Activated CD8-positive, alpha-beta memory T cell treated with anti-CD3 and anti-CD28 coated beads, Interleukin-2, amount 50 U/mL, for 1 hour (primary cell): Measurements from ENCODE around the gene GADD45G.

Experiments used
- DNase-seq: peaks from one replicate; pipeline ENCODE4 v3.0.0-alpha.2; 2020; ENCODE audit errors: extremely low read depth

GADD45G gene

DNA sequence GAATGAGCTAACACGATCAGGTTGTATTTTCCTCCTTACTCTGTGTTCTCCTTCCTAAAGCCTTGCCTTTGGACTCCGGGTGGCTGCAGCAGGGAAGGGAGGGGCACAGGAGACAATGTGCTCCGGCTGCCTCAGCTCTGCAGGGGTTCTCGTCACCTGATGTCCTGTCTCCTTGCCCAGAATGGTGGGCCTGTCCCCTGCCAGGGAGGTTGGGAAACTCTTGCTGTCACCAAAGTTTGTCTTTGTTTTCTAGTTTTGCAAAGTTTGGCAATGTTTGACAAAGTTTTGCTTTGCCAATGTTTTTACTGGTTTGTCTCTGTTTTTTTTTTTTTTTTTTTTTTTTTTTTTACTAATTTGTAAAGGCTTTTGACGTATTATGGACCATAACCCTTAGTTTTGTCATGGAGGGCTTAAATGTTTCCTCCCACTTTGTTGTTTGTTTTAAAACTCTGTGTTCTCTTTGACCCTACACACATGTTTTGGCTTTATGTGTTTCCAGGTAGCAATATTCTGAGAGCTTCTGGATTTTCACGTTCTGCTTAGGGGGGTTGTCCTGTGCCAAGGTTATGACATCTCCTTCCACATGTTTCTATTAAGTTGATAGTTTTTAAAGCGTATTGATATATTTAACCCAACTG, 49.3 kb downstream of the GADD45G start:
- no peak for DNase-seq

DNA sequence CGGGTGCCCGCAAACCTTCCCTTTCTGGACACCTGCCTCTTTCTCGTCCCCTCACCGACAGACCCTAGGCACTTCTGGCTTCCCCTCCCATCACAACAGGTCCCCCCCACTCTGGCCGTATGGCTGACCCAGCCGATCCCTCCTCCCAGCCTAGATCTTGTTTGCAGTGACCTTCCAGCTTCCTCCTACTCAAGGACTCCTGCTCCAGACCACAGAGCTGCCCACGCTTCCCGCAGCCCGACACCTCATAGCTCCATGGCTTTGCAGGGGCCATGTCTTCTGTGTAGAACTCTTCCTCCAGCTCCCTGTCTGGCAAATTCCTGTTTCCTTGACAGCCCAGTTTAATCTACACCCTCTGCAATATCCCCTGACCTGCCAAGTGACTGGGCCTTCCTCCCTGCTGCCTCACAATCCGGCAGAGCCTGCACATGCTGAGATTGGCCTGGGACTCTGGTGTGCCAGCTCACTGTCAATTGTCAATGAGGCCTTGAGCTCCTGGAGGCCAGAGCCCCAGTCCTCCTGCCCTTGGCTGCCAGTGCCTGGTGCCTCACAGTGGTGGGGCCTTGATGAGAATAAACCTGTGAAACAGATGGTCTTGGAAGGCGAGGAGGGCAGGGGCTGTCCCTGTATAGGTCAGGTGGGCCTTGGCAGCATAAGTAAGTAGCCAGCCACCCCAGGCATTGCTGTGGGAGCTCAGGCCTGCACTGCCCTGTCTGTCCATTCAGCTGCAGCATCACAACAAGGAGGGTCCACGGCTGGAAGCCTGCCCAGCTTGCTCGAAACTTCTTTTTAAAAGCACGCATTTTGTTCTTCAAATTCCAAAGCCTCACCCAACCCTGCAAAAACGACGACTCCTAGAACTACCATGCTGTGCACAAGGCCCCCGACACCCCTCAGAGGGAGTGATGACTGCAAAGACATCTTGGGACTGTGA, 50.5 kb downstream of the GADD45G start:
- no peak for DNase-seq
